BJ (cell line): Measurements from ENCODE around the gene PIP4K2A. TPM values are rescaled to one million over a fixed set of nuclear protein-coding genes. Genes with fewer than 3 reads are reported as not detected.

Source experiments
- CTCF ChIA-PET: fragments of 350-600 bp; formaldehyde crosslinking; extraction: SDS; loops from one replicate; lab custom pipeline; 2021; ENCODE audit warnings: antibody characterized with exemption, inconsistent platforms; lab: Yijun Ruan, JAX
- POLR2A ChIA-PET: fragments of 300-600 bp; sonication (Branson Sonifier 250); formaldehyde crosslinking; extraction: SDS; loops from one replicate; lab custom pipeline; 2021; ENCODE audit warnings: antibody characterized with exemption; lab: Charles Lee
- DNase-seq: peaks from one replicate; pipeline ENCODE4 v3.0.0-alpha.2; 2011; ENCODE audit warnings: low read depth
- H3K27me3 ChIP-seq: 2 replicates; pipeline ENCODE4 v1.6.0; 2011; ENCODE audit warnings: low read length; ENCODE audit not compliant: control insufficient read depth, insufficient read depth
- H3K36me3 ChIP-seq: 2 replicates; pipeline ENCODE4 v1.5.1; 2011; ENCODE audit warnings: low read length; ENCODE audit not compliant: control insufficient read depth, insufficient read depth
- H3K4me3 ChIP-seq: 2 replicates; pipeline ENCODE4 v1.5.1; 2011; ENCODE audit warnings: low read depth, mild to moderate bottlenecking, control low read depth, low read length
- polyA plus RNA-seq: library from polyadenylated mRNA; depleted of rRNA; stranded (reverse); fragments of >200 nt; gene quantifications from 2 replicates; pipeline ENCODE4 v1.2.3, GENCODE V29; 2011
- TF ChIP-seq, protein P1 (sequence below): IDR thresholded peaks from 2 replicates; pipeline ENCODE4 v1.5.1; 2011; ENCODE audit warnings: low read depth, mild to moderate bottlenecking, control low read depth, inconsistent platforms, low read length, moderate library complexity; ENCODE audit not compliant: insufficient read depth

The PIP4K2A gene
- polyA plus RNA-seq, 1 experiment, result 17.3 TPM

- Histone ChIP-seq H3K27me3 (no peaks in the 10 kb centered on the region), H3K36me3 (no peaks in the 10 kb centered on the region), H3K4me3 (no peak overlapping the region)
- DNase-seq, result no peak
- POLR2A ChIA-PET, result no interaction called here
- CTCF ChIA-PET, result interaction anchor here (0.6 kb wide), 1 partner anchor 78 kb away, joined by 4 read pairs; no protein-coding TSS in a partner anchor
- TF ChIP-seq, protein P1, sequence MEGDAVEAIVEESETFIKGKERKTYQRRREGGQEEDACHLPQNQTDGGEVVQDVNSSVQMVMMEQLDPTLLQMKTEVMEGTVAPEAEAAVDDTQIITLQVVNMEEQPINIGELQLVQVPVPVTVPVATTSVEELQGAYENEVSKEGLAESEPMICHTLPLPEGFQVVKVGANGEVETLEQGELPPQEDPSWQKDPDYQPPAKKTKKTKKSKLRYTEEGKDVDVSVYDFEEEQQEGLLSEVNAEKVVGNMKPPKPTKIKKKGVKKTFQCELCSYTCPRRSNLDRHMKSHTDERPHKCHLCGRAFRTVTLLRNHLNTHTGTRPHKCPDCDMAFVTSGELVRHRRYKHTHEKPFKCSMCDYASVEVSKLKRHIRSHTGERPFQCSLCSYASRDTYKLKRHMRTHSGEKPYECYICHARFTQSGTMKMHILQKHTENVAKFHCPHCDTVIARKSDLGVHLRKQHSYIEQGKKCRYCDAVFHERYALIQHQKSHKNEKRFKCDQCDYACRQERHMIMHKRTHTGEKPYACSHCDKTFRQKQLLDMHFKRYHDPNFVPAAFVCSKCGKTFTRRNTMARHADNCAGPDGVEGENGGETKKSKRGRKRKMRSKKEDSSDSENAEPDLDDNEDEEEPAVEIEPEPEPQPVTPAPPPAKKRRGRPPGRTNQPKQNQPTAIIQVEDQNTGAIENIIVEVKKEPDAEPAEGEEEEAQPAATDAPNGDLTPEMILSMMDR, result no peak
Observed at GRCh38 chr10:22665329-22665728, 49.0 kb downstream of the PIP4K2A start.

- ChIA-PET POLR2A (no interaction called here), CTCF (no interaction called here)
- Histone ChIP-seq H3K27me3 (no peaks in the 10 kb centered on the region), H3K4me3 (no peak overlapping the region), H3K36me3 (no peaks in the 10 kb centered on the region)
- TF ChIP-seq, protein P1, result no peak
- no peak for DNase-seq
Observed at GRCh38 chr10:22662733-22663330, 51.5 kb downstream of the PIP4K2A start.

GRCh38 chr10:22659866-22660265, 54.5 kb downstream of the PIP4K2A start:
- CTCF ChIA-PET, result interaction anchor here (1.3 kb wide), 1 partner anchor 22 kb away, joined by 3 read pairs; no protein-coding TSS in a partner anchor

DNA sequence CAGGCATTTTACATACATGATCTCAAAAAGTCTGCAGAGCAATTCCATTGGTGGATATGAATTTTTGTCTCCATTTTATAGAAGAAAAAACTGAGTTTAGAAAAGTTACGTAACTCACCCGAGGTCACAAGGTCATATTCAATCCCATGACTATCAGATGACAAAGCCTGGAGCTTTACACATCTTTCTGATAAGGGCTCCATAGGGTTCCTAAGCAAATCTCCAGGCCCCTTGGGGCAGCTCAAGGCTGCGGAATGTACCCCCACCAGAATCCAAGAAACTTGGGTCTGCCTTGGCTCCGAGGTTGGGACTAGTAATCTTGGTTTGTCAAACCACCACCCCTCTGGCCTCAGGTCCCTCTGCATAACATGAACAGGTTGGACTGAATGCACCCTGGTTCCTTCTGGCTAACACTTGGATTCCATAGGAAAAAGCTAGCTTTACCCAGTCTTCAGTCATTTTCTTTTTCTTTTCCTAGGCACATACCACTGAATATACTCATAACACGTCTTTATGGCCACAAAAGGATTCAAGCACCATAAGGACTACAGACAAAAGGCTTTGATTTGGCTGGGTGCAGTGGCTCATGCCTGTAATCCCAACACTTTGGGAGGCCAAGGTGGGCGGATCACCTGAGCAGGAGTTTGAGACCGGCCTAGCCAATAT, 55.5 kb downstream of the PIP4K2A start:
- TF ChIP-seq, protein P1, result no peak
- CTCF ChIA-PET, result interaction anchor here (1.1 to 1.5 kb wide), 2 partner anchors 9 to 11 kb away, joined by 4 to 6 read pairs; no protein-coding TSS in a partner anchor
- no peaks in the 10 kb centered on the region for H3K36me3 ChIP-seq
- H3K4me3 ChIP-seq, result no peak overlapping the region
- H3K27me3 ChIP-seq, result no peaks in the 10 kb centered on the region
- POLR2A ChIA-PET, result no interaction called here
- DNase-seq, result no peak

More at GRCh38 chr10:22659866-22660265, 54.5 kb downstream of the PIP4K2A start:
- H3K36me3 ChIP-seq, result no peaks in the 10 kb centered on the region
- POLR2A ChIA-PET, result no interaction called here
- H3K4me3 ChIP-seq, result no peak overlapping the region
- no peak for DNase-seq
- TF ChIP-seq, protein P1, result no peak
- H3K27me3 ChIP-seq, result no peaks in the 10 kb centered on the region

GRCh38 chr10:22657566-22658225, 56.7 kb downstream of the PIP4K2A start:
- DNase-seq, result no peak
- POLR2A ChIA-PET, result no interaction called here
- CTCF ChIA-PET, result interaction anchor here (1.5 kb wide), 1 partner anchor 10 kb away, joined by 6 read pairs; no protein-coding TSS in a partner anchor

More at GRCh38 chr10:22657566-22658225, 56.7 kb downstream of the PIP4K2A start:
- Histone ChIP-seq H3K36me3 (no peaks in the 10 kb centered on the region), H3K27me3 (no peaks in the 10 kb centered on the region), H3K4me3 (no peak overlapping the region)
- TF ChIP-seq, protein P1, result no peak
